Esophagus (tissue), 2 donors: ENCODE measurements around the gene AGL. TPM values are rescaled to one million over a fixed set of nuclear protein-coding genes. Genes with fewer than 3 reads are reported as not detected.
"Not testable (repeated sequence)": the region's sequence is repeated elsewhere in the genome, so short reads cannot be mapped to it uniquely, and the experiment has no call there.

Experiments
- H3K27ac ChIP-seq, 2 donors: one replicate each; pipeline ENCODE4 v1.5.1; 2013; ENCODE audit warnings: low read depth in 2 of 2, mild to moderate bottlenecking in 2 of 2, inconsistent platforms in 1 of 2, low read length in 1 of 2, moderate library complexity in 1 of 2
- H3K27me3 ChIP-seq, 2 donors: one replicate each; pipeline ENCODE4 v1.6.1; 2013; ENCODE audit warnings: low read length in 2 of 2, control low read depth in 1 of 2, mild to moderate bottlenecking in 1 of 2; ENCODE audit not compliant: insufficient read depth in 2 of 2, control insufficient read depth in 1 of 2
- H3K36me3 ChIP-seq, 2 donors: one replicate each; pipeline ENCODE4 v1.6.1; 2013; ENCODE audit warnings: low read length in 1 of 2; ENCODE audit not compliant: control insufficient read depth in 2 of 2, insufficient read depth in 2 of 2
- H3K4me1 ChIP-seq, 2 donors: one replicate each; pipeline ENCODE4 v1.6.1; 2013; ENCODE audit warnings: low read length in 1 of 2; ENCODE audit not compliant: control insufficient read depth in 2 of 2, insufficient read depth in 2 of 2
- H3K4me3 ChIP-seq, 2 donors: one replicate each; pipeline ENCODE4 v1.5.1; 2013; ENCODE audit warnings: low read length in 2 of 2, mild to moderate bottlenecking in 2 of 2, low read depth in 1 of 2, moderate library complexity in 1 of 2
- H3K9me3 ChIP-seq, 2 donors: one replicate each; pipeline ENCODE4 v1.6.1; 2013; ENCODE audit warnings: mild to moderate bottlenecking in 2 of 2, low read depth in 1 of 2, low read length in 1 of 2, moderate library complexity in 1 of 2; ENCODE audit not compliant: control insufficient read depth in 2 of 2, insufficient read depth in 1 of 2
- WGBS, 2 donors: extraction: QIAGEN DNeasy Blood & Tissue Kit; methylation state at CpG; one replicate each; pipeline ENCODE4 v1.1.7; 2013; 5-methylcytosine and 5-hydroxymethylcytosine counted together
- polyA plus RNA-seq, 2 donors: library from polyadenylated mRNA; stranded (reverse); fragments of 200-250 nt; gene quantifications; one replicate each; pipeline ENCODE4 v1.2.3, GENCODE V29; 2013
- donor health status: healthy with polysubstance abuse.
- donor health status: Bipolar disorder and iron deficiency.

The AGL gene
- polyA plus RNA-seq, 2 donors, result 7.2 to 8.9 TPM

DNA sequence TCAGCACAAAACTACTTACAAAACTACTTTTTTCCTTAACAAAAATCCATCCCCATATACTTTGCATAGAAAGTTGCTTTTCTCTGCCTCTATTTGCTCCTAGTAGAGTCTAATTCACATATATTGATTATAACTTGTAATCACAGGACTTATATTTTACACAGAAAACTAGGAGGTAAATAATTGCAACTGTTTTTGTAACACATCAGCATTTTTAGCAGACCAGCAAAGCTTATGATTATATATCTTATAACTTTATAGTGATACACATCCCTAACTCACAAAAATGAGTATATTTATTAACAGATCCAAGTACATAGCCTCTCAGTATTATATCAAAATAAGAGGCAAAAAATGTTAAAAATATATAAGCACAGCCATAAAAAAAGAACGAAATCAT lies 102.4 kb downstream of the AGL start:
- 81 to 82% methylated on average over 1 of the region's 1 CpG for whole genome bisulfite sequencing, 2 donors
- Histone ChIP-seq H3K36me3 (no peaks in the 10 kb centered on the region), H3K27me3 (no peaks in the 10 kb centered on the region), H3K4me3 (no peak overlapping the region), H3K9me3 (no peaks in the 10 kb centered on the region), H3K27ac (no peak overlapping the region), H3K4me1 (no peaks in the 10 kb centered on the region)

DNA sequence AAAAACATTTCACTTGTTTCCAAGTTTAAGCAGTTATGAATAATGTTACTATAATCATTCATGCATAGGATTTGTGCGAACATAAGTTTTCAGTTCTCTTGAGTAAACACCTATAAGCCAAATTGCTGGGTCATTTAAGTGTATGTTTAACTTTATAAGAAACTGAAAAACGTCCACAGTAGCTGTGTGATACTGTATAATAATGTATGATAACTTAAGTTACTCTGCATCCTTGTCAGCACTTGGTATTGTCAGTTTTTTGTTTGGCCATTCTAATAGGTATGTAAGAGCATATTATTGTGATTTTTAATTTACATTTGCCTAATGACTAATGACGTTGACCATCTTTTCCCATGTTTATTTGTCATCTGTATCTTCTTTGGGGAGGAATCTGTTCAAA lies 105.2 kb downstream of the AGL start:
- Histone ChIP-seq H3K4me3 (no peak overlapping the region), H3K27ac (no peak overlapping the region), H3K36me3 (no peaks in the 10 kb centered on the region), H3K4me1 (no peaks in the 10 kb centered on the region), H3K9me3 (no peaks in the 10 kb centered on the region), H3K27me3 (no peaks in the 10 kb centered on the region)
- 75 to 77% methylated on average over 3 of the region's 3 CpGs for WGBS, 2 donors

DNA sequence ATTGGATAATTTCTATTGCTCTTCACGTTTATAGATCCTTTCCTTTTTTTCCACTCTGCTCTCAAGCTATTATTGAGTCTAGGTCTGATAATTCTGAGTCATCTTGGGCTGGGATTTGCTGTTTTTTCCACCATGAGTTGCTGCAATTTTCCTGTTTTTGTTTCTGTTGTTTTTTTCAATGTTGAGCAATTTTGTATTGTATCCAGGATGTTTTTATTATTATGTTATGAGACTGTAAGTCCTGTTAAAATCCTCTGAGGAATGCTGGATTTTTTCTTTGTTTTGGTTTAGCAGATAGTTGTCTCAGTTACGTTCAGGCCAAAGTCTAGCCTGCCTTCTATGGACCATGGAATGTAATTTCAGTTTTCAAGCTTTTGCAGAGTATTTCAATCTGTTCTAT lies 106.6 kb downstream of the AGL start:
- H3K4me1 ChIP-seq, result no peaks in the 10 kb centered on the region
- no peak overlapping the region for H3K4me3 ChIP-seq
- 35 to 49% methylated on average over 2 of the region's 2 CpGs for WGBS, 2 donors
- no peaks in the 10 kb centered on the region for H3K36me3 ChIP-seq
- no peaks in the 10 kb centered on the region for H3K9me3 ChIP-seq
- H3K27ac ChIP-seq, result no peak overlapping the region
- H3K27me3 ChIP-seq, result no peaks in the 10 kb centered on the region

DNA sequence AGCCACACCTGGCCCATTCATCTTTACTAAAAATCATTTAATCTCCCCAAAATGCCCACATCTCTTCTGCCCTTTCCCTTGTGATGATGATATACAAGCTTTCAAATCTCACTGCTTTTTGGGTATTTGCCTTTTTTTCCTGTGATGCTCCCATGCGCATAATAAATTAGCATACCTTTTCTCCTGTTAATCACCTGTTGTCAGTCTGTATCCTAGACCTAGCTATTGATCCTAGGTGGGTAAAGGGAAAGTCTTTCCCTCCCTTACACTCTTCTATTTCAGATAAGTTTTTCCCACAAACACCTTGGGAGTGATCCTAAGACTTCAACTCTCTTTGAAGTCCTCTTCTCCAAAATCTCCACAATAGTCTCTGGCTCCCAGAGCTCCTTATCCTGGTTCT lies 107.7 kb downstream of the AGL start:
- Histone ChIP-seq H3K4me3 (no peak overlapping the region), H3K4me1 (no peaks in the 10 kb centered on the region), H3K9me3 (no peaks in the 10 kb centered on the region), H3K27me3 (no peaks in the 10 kb centered on the region), H3K27ac (no peak overlapping the region), H3K36me3 (no peaks in the 10 kb centered on the region)
- 87 to 95% methylated on average over 1 of the region's 1 CpG for WGBS, 2 donors

DNA sequence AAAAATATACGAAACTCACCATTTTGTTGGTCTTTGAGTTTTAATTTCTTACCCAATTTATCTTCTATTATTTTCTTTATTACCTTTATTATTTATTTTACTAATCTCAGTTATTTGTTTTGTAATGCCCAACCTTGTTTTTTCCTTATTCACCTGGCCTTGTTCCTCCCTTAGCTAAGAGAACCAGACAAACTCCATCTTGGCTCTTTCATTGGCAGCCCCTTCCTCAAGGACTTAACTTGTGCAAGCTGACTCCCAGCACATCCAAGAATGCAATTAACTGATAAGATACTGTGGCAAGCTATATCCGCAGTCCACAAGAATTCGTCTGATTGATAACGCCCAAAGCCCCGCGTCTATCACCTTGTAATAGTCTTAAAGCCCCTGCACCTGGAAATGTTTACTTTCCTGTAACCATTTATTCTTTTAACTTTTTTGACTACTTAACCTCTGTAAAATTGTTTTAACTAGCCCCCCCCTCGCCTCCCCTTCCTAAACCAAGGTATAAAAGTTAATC lies 109.1 kb downstream of the AGL start:
- not testable (repeated sequence) for H3K27me3 ChIP-seq, H3K4me3 ChIP-seq, H3K4me1 ChIP-seq, H3K27ac ChIP-seq, H3K9me3 ChIP-seq, H3K36me3 ChIP-seq
- WGBS, 2 donors, result 52 to 60% methylated on average over 7 of the region's 7 CpGs

DNA sequence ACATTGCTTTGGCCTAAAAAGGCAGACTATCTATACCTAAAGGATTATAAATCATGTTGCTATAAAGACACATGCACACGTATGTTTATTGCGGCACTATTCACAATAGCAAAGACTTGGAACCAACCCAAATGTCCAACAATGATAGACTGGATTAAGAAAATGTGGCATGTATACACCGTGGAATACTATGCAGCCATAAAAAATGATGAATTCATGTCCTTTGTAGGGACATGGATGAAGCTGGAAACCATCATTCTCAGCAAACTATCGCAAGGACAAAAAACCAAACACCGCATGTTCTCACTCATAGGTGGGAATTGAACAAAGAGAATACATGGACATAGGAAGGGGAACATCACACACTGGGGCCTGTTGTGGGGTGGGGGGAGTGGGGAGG lies 110.1 kb downstream of the AGL start:
- 96 to 100% methylated on average over 4 to 5 of the region's 5 CpGs for WGBS, 2 donors

DNA sequence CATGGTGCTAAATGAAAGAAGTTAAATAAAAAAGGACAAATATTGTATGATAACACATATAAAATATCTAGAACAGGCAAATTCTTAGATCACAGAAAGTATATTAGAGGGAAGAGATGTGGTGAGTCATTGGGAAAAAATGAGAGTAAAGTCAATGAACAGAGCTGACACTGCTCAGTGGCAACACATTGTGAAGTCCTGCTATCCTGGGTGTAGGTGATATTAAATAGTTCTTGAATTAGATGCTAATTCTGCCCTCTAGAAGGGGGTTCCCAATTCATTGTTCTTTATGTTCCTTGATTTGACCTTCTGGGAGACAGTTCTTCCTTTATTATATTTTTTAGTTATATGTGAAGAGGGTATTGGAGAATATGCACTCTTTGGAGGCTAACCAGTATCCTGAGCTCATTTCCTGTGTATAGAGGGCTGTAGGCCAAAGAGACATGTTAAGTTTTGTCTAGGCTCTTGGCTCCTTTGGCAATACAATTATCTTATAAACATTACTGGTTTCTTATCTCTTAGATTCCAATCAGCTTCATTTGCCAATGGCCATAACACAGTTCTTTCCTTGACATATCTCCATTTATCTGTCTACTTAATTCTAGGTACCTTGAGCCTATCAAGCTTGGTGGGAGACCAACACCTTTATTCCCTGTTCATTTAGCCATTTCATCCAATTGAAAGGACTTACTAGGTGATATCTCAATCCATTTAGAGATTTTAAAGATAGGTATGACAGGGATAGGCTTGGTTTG lies 113.1 kb downstream of the AGL start:
- Histone ChIP-seq H3K36me3 (no peaks in the 10 kb centered on the region), H3K27me3 (no peaks in the 10 kb centered on the region), H3K9me3 (no peaks in the 10 kb centered on the region), H3K4me1 (no peaks in the 10 kb centered on the region), H3K27ac (no peak overlapping the region), H3K4me3 (no peak overlapping the region)

More for the DNA sequence above, 110.1 kb downstream of the AGL start:
- not testable (repeated sequence) for H3K9me3 ChIP-seq, H3K4me3 ChIP-seq, H3K36me3 ChIP-seq, H3K27me3 ChIP-seq, H3K27ac ChIP-seq, H3K4me1 ChIP-seq

DNA sequence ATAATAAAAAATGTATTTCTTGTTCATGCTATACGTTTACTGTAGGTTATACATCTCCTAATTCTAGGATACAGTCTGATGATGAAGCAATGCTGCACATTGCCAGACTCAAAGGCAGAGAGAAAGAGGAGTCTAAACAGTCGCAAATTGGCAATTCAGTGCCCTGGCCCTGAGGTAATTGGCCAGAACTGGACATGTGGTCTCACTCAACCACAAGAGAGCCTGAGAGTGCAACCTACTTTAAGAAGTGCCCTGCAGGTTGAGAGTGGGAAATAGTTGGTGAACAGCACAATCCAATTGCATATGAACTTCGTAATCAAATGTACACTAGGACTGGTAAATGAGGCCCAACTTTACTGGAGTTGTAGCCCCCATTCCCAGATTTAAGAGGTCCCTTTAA lies 114.6 kb downstream of the AGL start:
- no peaks in the 10 kb centered on the region for H3K27me3 ChIP-seq
- 82 to 87% methylated on average over 3 of the region's 3 CpGs for WGBS, 2 donors
- H3K4me1 ChIP-seq, result peaks cover 0 to 4% of the 10 kb centered on the region in 2 donors
- no peaks in the 10 kb centered on the region for H3K36me3 ChIP-seq
- no peak overlapping the region for H3K4me3 ChIP-seq
- H3K9me3 ChIP-seq, result no peaks in the 10 kb centered on the region
- H3K27ac ChIP-seq, result no peak overlapping the region

DNA sequence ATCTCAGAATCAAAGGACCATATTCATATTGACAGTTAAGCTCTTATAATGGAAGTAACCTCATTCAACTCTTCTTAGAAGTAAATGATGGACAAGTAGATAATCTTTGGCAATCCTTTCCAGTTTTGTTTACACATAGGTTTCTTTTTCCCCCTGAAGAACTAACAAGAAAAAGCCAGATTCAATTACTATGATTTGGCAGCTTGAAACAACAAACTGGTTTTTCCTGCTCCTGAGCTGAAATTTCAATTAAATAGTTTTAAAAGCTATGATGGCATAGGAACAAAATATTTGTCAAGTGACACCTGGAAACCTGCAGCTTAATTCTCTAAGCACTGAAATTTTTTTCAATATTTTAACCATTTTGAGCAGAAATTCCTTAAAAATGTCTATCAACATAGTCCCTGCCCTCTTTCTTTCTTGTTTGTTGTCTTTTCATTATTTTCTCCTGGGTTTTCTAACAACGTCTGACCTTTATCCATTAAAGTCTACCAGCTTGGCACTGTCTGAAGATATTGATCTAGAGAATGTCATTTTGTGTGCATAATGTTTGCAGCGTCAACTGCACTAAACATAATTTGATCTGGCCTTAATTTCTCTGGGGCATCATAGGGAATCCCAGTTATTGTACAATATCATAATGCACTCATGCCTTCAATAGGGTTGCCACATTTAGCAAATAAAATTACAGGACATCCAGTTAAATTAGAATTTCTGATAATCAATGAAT lies 115.7 kb downstream of the AGL start:
- Histone ChIP-seq H3K4me3 (no peak overlapping the region), H3K27ac (no peak overlapping the region), H3K4me1 (peaks cover 0 to 4% of the 10 kb centered on the region in 2 donors), H3K36me3 (no peaks in the 10 kb centered on the region), H3K9me3 (no peaks in the 10 kb centered on the region), H3K27me3 (no peaks in the 10 kb centered on the region)
- 49 to 50% methylated on average over 2 of the region's 2 CpGs for WGBS, 2 donors

DNA sequence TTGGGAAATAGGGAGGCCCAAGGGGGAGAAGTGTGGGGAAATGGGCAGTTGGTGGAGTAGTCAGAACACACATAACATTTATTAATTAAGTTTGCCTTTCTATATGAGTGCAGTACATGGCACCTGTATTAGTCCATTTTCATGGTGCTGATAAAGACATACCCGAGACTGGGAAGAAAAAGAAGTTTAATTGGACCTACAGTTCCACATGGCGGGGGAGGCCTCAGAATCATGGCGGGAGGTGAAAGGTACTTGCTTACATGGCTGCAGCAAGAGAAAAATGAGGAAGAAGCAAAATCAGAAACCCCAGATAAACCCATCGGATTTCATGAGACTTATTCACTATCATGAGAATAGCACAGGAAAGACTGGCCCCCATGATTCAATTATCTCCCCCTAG lies 118.1 kb downstream of the AGL start:
- Histone ChIP-seq H3K27ac (no peak overlapping the region), H3K9me3 (no peaks in the 10 kb centered on the region), H3K36me3 (no peaks in the 10 kb centered on the region), H3K27me3 (no peaks in the 10 kb centered on the region), H3K4me1 (peaks cover 0 to 4% of the 10 kb centered on the region in 2 donors), H3K4me3 (no peak overlapping the region)
- WGBS, 2 donors, result 95 to 96% methylated on average over 4 of the region's 4 CpGs
